Endodermal cell (in vitro differentiated cells): ENCODE data around the gene OSCP1. TPM values are rescaled to one million over a fixed set of nuclear protein-coding genes. Genes with fewer than 3 reads are reported as not detected.

ENCODE experiments used
- DNase-seq: peaks from one replicate; pipeline ENCODE4 v3.0.0-alpha.2; 2017
- H3K27ac ChIP-seq: 2 replicates; pipeline ENCODE4 v1.5.1; 2013; ENCODE audit warnings: mild to moderate bottlenecking, low read depth, low read length, moderate library complexity
- H3K27me3 ChIP-seq: 2 replicates; pipeline ENCODE4 v1.6.1; 2013; ENCODE audit warnings: mild to moderate bottlenecking, low read length, moderate library complexity; ENCODE audit not compliant: insufficient read depth, control insufficient read depth, poor library complexity, severe bottlenecking
- H3K36me3 ChIP-seq: 2 replicates; pipeline ENCODE4 v1.7.0; 2013; ENCODE audit warnings: mild to moderate bottlenecking, low read length, moderate library complexity; ENCODE audit not compliant: control insufficient read depth, insufficient read depth
- H3K4me1 ChIP-seq: one replicate; pipeline ENCODE4 v1.7.0; 2013; ENCODE audit warnings: low read length; ENCODE audit not compliant: control insufficient read depth, insufficient read depth
- H3K4me3 ChIP-seq: 2 replicates; pipeline ENCODE4 v1.5.1; 2013; ENCODE audit warnings: mild to moderate bottlenecking, low read length, moderate library complexity
- H3K9ac ChIP-seq: 2 replicates; pipeline ENCODE4 v1.6.1; 2013; ENCODE audit warnings: mild to moderate bottlenecking, low read length, moderate library complexity; ENCODE audit not compliant: poor library complexity, severe bottlenecking; ENCODE audit errors: extremely low read depth
- H3K9me3 ChIP-seq: 2 replicates; pipeline ENCODE4 v1.6.1; 2013; ENCODE audit warnings: mild to moderate bottlenecking, low read length, moderate library complexity; ENCODE audit not compliant: control insufficient read depth
- H3K27ac Mint-ChIP-seq: 2 replicates; pipeline ENCODE4 v1.8.0; 2020; ENCODE audit warnings: mixed read lengths
- H3K27me3 Mint-ChIP-seq: 2 replicates; pipeline ENCODE4 v1.8.0; 2021; ENCODE audit warnings: mild to moderate bottlenecking, mixed read lengths; ENCODE audit not compliant: insufficient read depth
- H3K36me3 Mint-ChIP-seq: 2 replicates; pipeline ENCODE4 v1.8.0; 2020; ENCODE audit warnings: low read depth, mixed read lengths
- H3K4me1 Mint-ChIP-seq: 2 replicates; pipeline ENCODE4 v1.8.0; 2020; ENCODE audit warnings: mixed read lengths
- H3K4me3 Mint-ChIP-seq: 2 replicates; pipeline ENCODE4 v1.8.0; 2020; ENCODE audit warnings: mild to moderate bottlenecking, moderate library complexity, mixed read lengths
- H3K9me3 Mint-ChIP-seq: 2 replicates; pipeline ENCODE4 v1.8.0; 2020; ENCODE audit warnings: mild to moderate bottlenecking, mixed read lengths
- WGBS, 2 experiments: methylation state at CpG; one replicate each; pipeline versions ENCODE4 v1.1.5 to v1.1.7; 2013; ENCODE audit warnings: missing lambda C conversion rate in 2 of 2, mixed read lengths in 1 of 2; ENCODE audit not compliant: insufficient coverage in 1 of 2, insufficient read length in 1 of 2; 5-methylcytosine and 5-hydroxymethylcytosine counted together
- total RNA-seq, 2 donors: library from RNA; stranded (reverse); fragmentation: NEBNext Ultra II Directional in 1 of 2; extraction: Animal tissue kit (Norgen Biotek cat#: 25700) in 1 of 2; gene quantifications; 2 replicates in 1 of 2; 3 replicates in 1 of 2; pipeline ENCODE4 v1.2.1, GENCODE V29; 2021
- TF ChIP-seq, protein P1 (sequence below): fragments of 200-600 bp; sonication (generic); conservative IDR thresholded peaks from 2 replicates; pipeline ENCODE4 v1.5.0; 2021; ENCODE audit warnings: antibody characterized with exemption, mild to moderate bottlenecking

Gene OSCP1
- total RNA-seq, 2 donors from 2014 or later: 9.6 to 10.5 TPM

DNA sequence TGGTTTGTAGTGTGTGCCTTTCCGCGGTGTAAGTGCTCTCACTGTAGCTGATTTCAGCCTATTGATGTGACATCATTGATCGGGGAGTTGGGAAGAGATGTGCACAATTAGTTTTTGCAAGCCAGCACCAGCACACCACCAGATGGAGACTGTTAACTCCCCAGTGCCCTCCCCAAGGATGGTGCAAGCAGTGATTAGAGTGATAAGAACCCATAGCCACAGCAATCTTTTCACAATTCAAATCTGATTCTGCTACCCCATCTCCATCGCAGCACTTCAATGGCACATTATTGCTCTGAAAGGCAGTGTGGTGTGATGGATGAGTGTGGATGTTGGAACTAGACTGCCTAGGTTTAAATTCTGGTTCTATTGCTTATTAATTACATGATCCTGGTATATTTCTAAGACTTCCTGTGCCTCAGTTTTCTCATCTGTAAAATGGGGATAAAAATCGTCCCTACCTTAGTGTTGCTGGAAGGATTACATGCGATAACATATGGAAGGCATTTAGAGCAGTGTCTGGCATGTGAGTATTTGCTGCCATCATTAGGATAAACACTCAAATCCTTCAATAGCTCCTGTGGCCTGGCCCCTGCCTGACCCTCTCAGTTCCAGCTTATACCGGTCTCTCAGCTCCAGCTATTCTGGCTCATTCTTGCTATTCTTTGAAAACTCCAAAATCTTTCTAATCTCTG lies 25.8 kb upstream of the OSCP1 start:
- H3K4me1 ChIP-seq: no peaks in the 10 kb centered on the region
- H3K9me3 ChIP-seq: no peaks in the 10 kb centered on the region
- 89 to 94% methylated on average over 5 to 7 of the region's 7 CpGs for WGBS, 2 experiments
- Mint-ChIP-seq H3K4me1 (peaks cover 6% of the 10 kb centered on the region), H3K4me3 (no peak overlapping the region), H3K9me3 (no peaks in the 10 kb centered on the region), H3K36me3 (no peaks in the 10 kb centered on the region), H3K27me3 (peaks cover 23% of the 10 kb centered on the region), H3K27ac (no peak overlapping the region)
- no peak overlapping the region for H3K4me3 ChIP-seq
- no peaks in the 10 kb centered on the region for H3K36me3 ChIP-seq
- H3K9ac ChIP-seq: no peak overlapping the region
- H3K27me3 ChIP-seq: no peaks in the 10 kb centered on the region
- TF ChIP-seq, protein P1, sequence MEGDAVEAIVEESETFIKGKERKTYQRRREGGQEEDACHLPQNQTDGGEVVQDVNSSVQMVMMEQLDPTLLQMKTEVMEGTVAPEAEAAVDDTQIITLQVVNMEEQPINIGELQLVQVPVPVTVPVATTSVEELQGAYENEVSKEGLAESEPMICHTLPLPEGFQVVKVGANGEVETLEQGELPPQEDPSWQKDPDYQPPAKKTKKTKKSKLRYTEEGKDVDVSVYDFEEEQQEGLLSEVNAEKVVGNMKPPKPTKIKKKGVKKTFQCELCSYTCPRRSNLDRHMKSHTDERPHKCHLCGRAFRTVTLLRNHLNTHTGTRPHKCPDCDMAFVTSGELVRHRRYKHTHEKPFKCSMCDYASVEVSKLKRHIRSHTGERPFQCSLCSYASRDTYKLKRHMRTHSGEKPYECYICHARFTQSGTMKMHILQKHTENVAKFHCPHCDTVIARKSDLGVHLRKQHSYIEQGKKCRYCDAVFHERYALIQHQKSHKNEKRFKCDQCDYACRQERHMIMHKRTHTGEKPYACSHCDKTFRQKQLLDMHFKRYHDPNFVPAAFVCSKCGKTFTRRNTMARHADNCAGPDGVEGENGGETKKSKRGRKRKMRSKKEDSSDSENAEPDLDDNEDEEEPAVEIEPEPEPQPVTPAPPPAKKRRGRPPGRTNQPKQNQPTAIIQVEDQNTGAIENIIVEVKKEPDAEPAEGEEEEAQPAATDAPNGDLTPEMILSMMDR: no peak
- no peak for DNase-seq
- H3K27ac ChIP-seq: no peak overlapping the region

GRCh38 chr1:36475341-36475740 lies 25.1 kb upstream of the OSCP1 start:
- H3K4me1 ChIP-seq: no peaks in the 10 kb centered on the region
- no peaks in the 10 kb centered on the region for H3K9me3 Mint-ChIP-seq
- 88 to 94% methylated on average over 9 of the region's 9 CpGs for WGBS, 2 experiments
- H3K4me3 ChIP-seq: no peak overlapping the region
- no peaks in the 10 kb centered on the region for H3K36me3 Mint-ChIP-seq
- peaks cover 25% of the 10 kb centered on the region for H3K27me3 Mint-ChIP-seq
- no peak for DNase-seq
- H3K27ac ChIP-seq: no peak overlapping the region
- peaks cover 6% of the 10 kb centered on the region for H3K4me1 Mint-ChIP-seq
- no peaks in the 10 kb centered on the region for H3K36me3 ChIP-seq
- no peaks in the 10 kb centered on the region for H3K27me3 ChIP-seq
- TF ChIP-seq, protein P1: no peak
- H3K4me3 Mint-ChIP-seq: no peak overlapping the region
- H3K9me3 ChIP-seq: no peaks in the 10 kb centered on the region
- no peak overlapping the region for H3K27ac Mint-ChIP-seq
- H3K9ac ChIP-seq: no peak overlapping the region

- no peaks in the 10 kb centered on the region for H3K36me3 ChIP-seq
- H3K4me1 ChIP-seq: no peaks in the 10 kb centered on the region
- no peak overlapping the region for H3K27ac ChIP-seq
- peaks cover 8% of the 10 kb centered on the region for H3K27me3 ChIP-seq
- no peak overlapping the region for H3K4me3 Mint-ChIP-seq
- H3K27me3 Mint-ChIP-seq: peaks cover 36% of the 10 kb centered on the region
- no peak for DNase-seq
- no peaks in the 10 kb centered on the region for H3K9me3 ChIP-seq
- no peak overlapping the region for H3K27ac Mint-ChIP-seq
- TF ChIP-seq, protein P1: no peak
- H3K4me1 Mint-ChIP-seq: peaks cover 6% of the 10 kb centered on the region
- 91 to 97% methylated on average over 6 of the region's 6 CpGs for WGBS, 2 experiments
- H3K4me3 ChIP-seq: no peak overlapping the region
- no peak overlapping the region for H3K9ac ChIP-seq
- no peaks in the 10 kb centered on the region for H3K36me3 Mint-ChIP-seq
- H3K9me3 Mint-ChIP-seq: no peaks in the 10 kb centered on the region
Measured at GRCh38 chr1:36472656-36473055, 22.4 kb upstream of the OSCP1 start.
